ENCODE data around the gene FAM227B. TPM values are rescaled to one million over a fixed set of nuclear protein-coding genes. Genes with fewer than 3 reads are reported as not detected.
A peak's percentile ranks its signal among the peaks of the same experiment; 100 is the strongest.
"Not testable (repeated sequence)": the region's sequence is repeated elsewhere in the genome, so short reads cannot be mapped to it uniquely, and the experiment has no call there.

FAM227B gene
- total RNA-seq, 1 donor from 2014 or later, result 25.1 TPM

GRCh38 chr15:49606594-49606993 lies 14.0 kb downstream of the FAM227B start:
- Mint-ChIP-seq H3K9me3 (peaks cover 20% of the 10 kb centered on the region), H3K4me1 (no peaks in the 10 kb centered on the region), H3K36me3 (peaks cover 9% of the 10 kb centered on the region), H3K27ac (no peak overlapping the region), H3K27me3 (ENCODE audit: insufficient read depth, low read depth) (peaks cover 2% of the 10 kb centered on the region), H3K4me3 (no peak overlapping the region)
- Histone ChIP-seq H4K20me1 (ENCODE audit: low read depth) (no peaks in the 10 kb centered on the region), H2AFZ (replicated peaks) (no peak overlapping the region), H3K4me1 (no peaks in the 10 kb centered on the region), H3K4me2 (no peak overlapping the region), H3F3A (ENCODE audit: low read depth) (no peaks in the 10 kb centered on the region), H3K9me3 (ENCODE audit: low read depth) (no peaks in the 10 kb centered on the region), H3K79me2 (ENCODE audit: low read depth) (no peaks in the 10 kb centered on the region), H3K36me3 (no peaks in the 10 kb centered on the region), H3K27ac (no peak overlapping the region), H3K4me3 (no peak overlapping the region), H3K27me3 (no peaks in the 10 kb centered on the region), H3K9ac (no peak overlapping the region)
- TF ChIP-seq CTCF (IDR thresholded peaks at IDR 0.05) (peak; percentile 14), EZH2phosphoT487 (IDR thresholded peaks at IDR 0.05) (no peak)
- DNase-seq (ENCODE audit: low spot score), result no peak

GRCh38 chr15:49605588-49605987 lies 15.0 kb downstream of the FAM227B start:
- H3F3A ChIP-seq (ENCODE audit: low read depth), result no peaks in the 10 kb centered on the region
- DNase-seq (ENCODE audit: low spot score), result no peak
- no peaks in the 10 kb centered on the region for H3K27me3 ChIP-seq
- Mint-ChIP-seq H3K36me3 (peaks cover 10% of the 10 kb centered on the region), H3K27me3 (ENCODE audit: insufficient read depth, low read depth) (peaks cover 2% of the 10 kb centered on the region), H3K4me1 (no peaks in the 10 kb centered on the region), H3K27ac (no peak overlapping the region), H3K4me3 (no peak overlapping the region), H3K9me3 (peaks cover 23% of the 10 kb centered on the region)
- H3K9ac ChIP-seq, result no peak overlapping the region
- TF ChIP-seq CTCF (IDR thresholded peaks at IDR 0.05) (no peak), EZH2phosphoT487 (IDR thresholded peaks at IDR 0.05) (no peak)
- H2AFZ ChIP-seq (replicated peaks), result no peak overlapping the region
- H3K36me3 ChIP-seq, result no peaks in the 10 kb centered on the region
- no peaks in the 10 kb centered on the region for H4K20me1 ChIP-seq (ENCODE audit: low read depth)
- no peak overlapping the region for H3K4me3 ChIP-seq
- H3K9me3 ChIP-seq (ENCODE audit: low read depth), result peaks cover 5% of the 10 kb centered on the region
- no peaks in the 10 kb centered on the region for H3K79me2 ChIP-seq (ENCODE audit: low read depth)
- H3K4me1 ChIP-seq, result no peaks in the 10 kb centered on the region
- no peak overlapping the region for H3K27ac ChIP-seq
- no peak overlapping the region for H3K4me2 ChIP-seq

- TF ChIP-seq EZH2phosphoT487 (IDR thresholded peaks at IDR 0.05) (no peak), CTCF (IDR thresholded peaks at IDR 0.05) (no peak), EZH2 (IDR thresholded peaks at IDR 0.05) (no peak)
- H3K4me1 Mint-ChIP-seq, result no peaks in the 10 kb centered on the region
- Histone ChIP-seq H3K27ac (no peak overlapping the region), H3K9ac (no peak overlapping the region), H3K27me3 (no peaks in the 10 kb centered on the region), H3K9me3 (ENCODE audit: low read depth) (peaks cover 5% of the 10 kb centered on the region), H3K79me2 (ENCODE audit: low read depth) (no peaks in the 10 kb centered on the region), H2AFZ (replicated peaks) (no peak overlapping the region), H3K4me2 (no peak overlapping the region), H3K4me1 (no peaks in the 10 kb centered on the region), H4K20me1 (ENCODE audit: low read depth) (no peaks in the 10 kb centered on the region), H3K4me3 (no peak overlapping the region), H3F3A (ENCODE audit: low read depth) (no peaks in the 10 kb centered on the region), H3K36me3 (no peaks in the 10 kb centered on the region)
- H3K4me3 Mint-ChIP-seq, result no peak overlapping the region
- peaks cover 2% of the 10 kb centered on the region for H3K27me3 Mint-ChIP-seq (ENCODE audit: insufficient read depth, low read depth)
- H3K9me3 Mint-ChIP-seq, result peaks cover 25% of the 10 kb centered on the region
- H3K27ac Mint-ChIP-seq, result no peak overlapping the region
- DNase-seq (ENCODE audit: low spot score), result no peak
- H3K36me3 Mint-ChIP-seq, result peaks cover 10% of the 10 kb centered on the region
These were observed 15.8 kb downstream of the FAM227B start for GRCh38 chr15:49604625-49605409.

GRCh38 chr15:49592829-49593316 lies 27.7 kb downstream of the FAM227B start:
- H3K9ac ChIP-seq; H3K4me1 Mint-ChIP-seq; H2AFZ ChIP-seq (replicated peaks); H3K36me3 Mint-ChIP-seq; H3K36me3 ChIP-seq; DNase-seq (ENCODE audit: low spot score); H3K4me2 ChIP-seq; H3K27ac Mint-ChIP-seq; H3K4me3 Mint-ChIP-seq; H4K20me1 ChIP-seq (ENCODE audit: low read depth); H3K27me3 ChIP-seq; H3F3A ChIP-seq (ENCODE audit: low read depth); H3K27ac ChIP-seq; H3K4me3 ChIP-seq; H3K9me3 ChIP-seq (ENCODE audit: low read depth); H3K79me2 ChIP-seq (ENCODE audit: low read depth); H3K4me1 ChIP-seq; H3K27me3 Mint-ChIP-seq (ENCODE audit: insufficient read depth, low read depth): not testable (repeated sequence)
- H3K9me3 Mint-ChIP-seq, result peaks cover 10% of the 10 kb centered on the region
